Measurements from ENCODE around the gene THOC1.

Gene THOC1

DNA sequence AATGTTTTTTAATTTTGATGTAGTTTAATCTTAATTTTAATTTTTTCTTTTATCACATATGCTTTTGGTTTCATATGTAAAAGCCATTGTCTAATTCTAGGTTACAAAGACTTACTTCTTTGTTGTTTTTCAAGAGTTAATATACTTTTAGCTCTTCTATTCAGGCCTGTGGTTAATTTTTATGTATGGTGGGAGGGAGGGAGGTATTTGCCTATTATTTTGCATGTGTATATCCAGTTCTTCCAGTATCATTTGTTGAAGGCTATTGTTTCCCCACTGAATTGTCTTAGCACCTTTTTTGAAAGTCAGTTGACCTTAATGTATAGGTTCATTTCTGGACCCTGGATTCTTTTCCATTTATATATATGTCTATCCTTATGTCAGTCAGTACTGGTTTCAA, 86.1 kb downstream of the THOC1 start:
- no peak for DNase-seq (ENCODE audit: low spot score)

GRCh38 chr18:179499-179898, 88.3 kb downstream of the THOC1 start:
- TF ChIP-seq, protein P1, sequence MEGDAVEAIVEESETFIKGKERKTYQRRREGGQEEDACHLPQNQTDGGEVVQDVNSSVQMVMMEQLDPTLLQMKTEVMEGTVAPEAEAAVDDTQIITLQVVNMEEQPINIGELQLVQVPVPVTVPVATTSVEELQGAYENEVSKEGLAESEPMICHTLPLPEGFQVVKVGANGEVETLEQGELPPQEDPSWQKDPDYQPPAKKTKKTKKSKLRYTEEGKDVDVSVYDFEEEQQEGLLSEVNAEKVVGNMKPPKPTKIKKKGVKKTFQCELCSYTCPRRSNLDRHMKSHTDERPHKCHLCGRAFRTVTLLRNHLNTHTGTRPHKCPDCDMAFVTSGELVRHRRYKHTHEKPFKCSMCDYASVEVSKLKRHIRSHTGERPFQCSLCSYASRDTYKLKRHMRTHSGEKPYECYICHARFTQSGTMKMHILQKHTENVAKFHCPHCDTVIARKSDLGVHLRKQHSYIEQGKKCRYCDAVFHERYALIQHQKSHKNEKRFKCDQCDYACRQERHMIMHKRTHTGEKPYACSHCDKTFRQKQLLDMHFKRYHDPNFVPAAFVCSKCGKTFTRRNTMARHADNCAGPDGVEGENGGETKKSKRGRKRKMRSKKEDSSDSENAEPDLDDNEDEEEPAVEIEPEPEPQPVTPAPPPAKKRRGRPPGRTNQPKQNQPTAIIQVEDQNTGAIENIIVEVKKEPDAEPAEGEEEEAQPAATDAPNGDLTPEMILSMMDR (IDR thresholded peaks at IDR 0.05; ENCODE audit: extremely low read depth, missing control alignments) = no peak
- DNase-seq (ENCODE audit: low spot score) = no peak

More for the DNA sequence above, 86.1 kb downstream of the THOC1 start:
- TF ChIP-seq, protein P1 (IDR thresholded peaks at IDR 0.05; ENCODE audit: extremely low read depth, missing control alignments) = no peak

DNA sequence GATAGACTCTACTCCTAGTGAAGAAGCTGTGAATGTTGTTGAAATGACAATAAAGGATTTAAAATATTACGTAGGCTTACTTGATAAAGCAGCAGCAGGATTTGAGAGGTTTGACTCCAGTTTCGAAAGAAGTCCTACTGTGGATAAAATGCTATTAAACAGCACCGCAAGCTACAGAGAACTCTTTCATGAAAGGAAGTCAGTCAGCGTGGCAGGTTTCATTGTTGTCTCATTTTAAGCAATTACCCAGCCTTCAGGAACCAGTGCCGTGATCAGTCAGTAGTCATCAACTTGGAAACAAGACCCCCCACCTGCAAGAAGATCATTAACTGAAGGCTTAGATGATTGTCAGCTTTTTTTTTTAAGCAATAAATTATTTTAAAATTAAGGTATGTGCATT, 95.5 kb downstream of the THOC1 start:
- no peak for DNase-seq (ENCODE audit: low spot score)
- TF ChIP-seq, protein P1 (IDR thresholded peaks at IDR 0.05; ENCODE audit: extremely low read depth, missing control alignments) = no peak
